ENCODE data around the gene KIFBP.
"Not testable (repeated sequence)": the region's sequence is repeated elsewhere in the genome, so short reads cannot be mapped to it uniquely, and the experiment has no call there.

The KIFBP gene

GRCh38 chr10:68988530-68989316, at the start of gene KIFBP:
Gene KIFBP (plus strand): TSS chr10:68988803. CDS start chr10:68988833, 30 bp downstream.
- peak; percentile 94 for DNase-seq (ENCODE audit: low spot score)

- no peak for DNase-seq (ENCODE audit: low spot score)
Observed at GRCh38 chr10:68938884-68939283, 49.7 kb upstream of the KIFBP start.

- DNase-seq (ENCODE audit: low spot score), result not testable (repeated sequence)
Observed at GRCh38 chr10:68940917-68941316, 47.7 kb upstream of the KIFBP start.

- DNase-seq (ENCODE audit: low spot score), result no peak
Observed at GRCh38 chr10:68950598-68950997, 38.0 kb upstream of the KIFBP start.

- peak; percentile 11 for DNase-seq (ENCODE audit: low spot score)
Observed at GRCh38 chr10:68954904-68955303, 33.7 kb upstream of the KIFBP start.

GRCh38 chr10:68955355-68955831, 33.2 kb upstream of the KIFBP start:
- DNase-seq (ENCODE audit: low spot score), result no peak

- peak; percentile 96 for DNase-seq (ENCODE audit: low spot score)
Observed at GRCh38 chr10:68955832-68956532, 32.6 kb upstream of the KIFBP start, which contains the start of gene DDX21. Gene DDX21 (plus strand): TSS chr10:68956170. CDS start chr10:68956226, 56 bp downstream.

- no peak for DNase-seq (ENCODE audit: low spot score)
Observed at GRCh38 chr10:68957284-68957615, 31.4 kb upstream of the KIFBP start.

GRCh38 chr10:68957654-68958053, 30.9 kb upstream of the KIFBP start:
- no peak for DNase-seq (ENCODE audit: low spot score)

GRCh38 chr10:68959695-68960527, 28.7 kb upstream of the KIFBP start:
- peak; percentile 17 for DNase-seq (ENCODE audit: low spot score)

- peak; percentile 7 for DNase-seq (ENCODE audit: low spot score)
Observed at GRCh38 chr10:68963151-68963550, 25.5 kb upstream of the KIFBP start.

GRCh38 chr10:68973975-68974374, 14.6 kb upstream of the KIFBP start:
- no peak for DNase-seq (ENCODE audit: low spot score)

GRCh38 chr10:68975936-68976473, 12.6 kb upstream of the KIFBP start:
- not testable (repeated sequence) for DNase-seq (ENCODE audit: low spot score)

- not testable (repeated sequence) for DNase-seq (ENCODE audit: low spot score)
Observed at GRCh38 chr10:68979738-68980137, 8.9 kb upstream of the KIFBP start.

GRCh38 chr10:68981074-68981473, 7.5 kb upstream of the KIFBP start:
- DNase-seq (ENCODE audit: low spot score), result peak; percentile 58

GRCh38 chr10:68982389-68982788, 6.2 kb upstream of the KIFBP start:
- no peak for DNase-seq (ENCODE audit: low spot score)

GRCh38 chr10:68987611-68988010, 992 bp upstream of the KIFBP start:
- DNase-seq (ENCODE audit: low spot score), result no peak

GRCh38 chr10:68989317-68989990, 851 bp downstream of the KIFBP start:
- no peak for DNase-seq (ENCODE audit: low spot score)

GRCh38 chr10:68992636-68993440, 4.2 kb downstream of the KIFBP start:
- no peak for DNase-seq (ENCODE audit: low spot score)

- DNase-seq (ENCODE audit: low spot score), result no peak
Observed at GRCh38 chr10:68997211-68997610, 8.6 kb downstream of the KIFBP start.

GRCh38 chr10:69004821-69005220, 16.2 kb downstream of the KIFBP start:
- DNase-seq (ENCODE audit: low spot score), result peak; percentile 51
